HEK293T (cell line): ENCODE measurements around the gene C11orf58.

Experiments
- CTCF ChIA-PET: fragments of 350-600 bp; formaldehyde crosslinking; extraction: SDS; loops from one replicate; lab custom pipeline; 2021; ENCODE audit warnings: antibody characterized with exemption, inconsistent platforms; lab: Yijun Ruan, JAX
- POLR2A ChIA-PET: fragments of 350-600 bp; formaldehyde crosslinking; extraction: SDS; loops from one replicate; lab custom pipeline; 2020; ENCODE audit warnings: antibody characterized with exemption, inconsistent platforms; lab: Yijun Ruan, JAX
- DNase-seq: peaks from one replicate; pipeline ENCODE4 v3.0.0; 2012; ENCODE audit warnings: mixed read lengths; ENCODE audit errors: extremely low spot score
- ARNT ChIP-seq: fragments of 450-650 bp; IDR thresholded peaks from 2 replicates; pipeline ENCODE4 v1.6.1; 2017; ENCODE audit warnings: mild to moderate bottlenecking
- BHLHE40 ChIP-seq: fragments of 450-650 bp; IDR thresholded peaks from 2 replicates; pipeline ENCODE4 v1.6.1; 2016; ENCODE audit warnings: mild to moderate bottlenecking, moderate library complexity, borderline replicate concordance
- CTBP1 ChIP-seq: fragments of 450-650 bp; IDR thresholded peaks from 2 replicates; pipeline ENCODE4 v1.6.1; 2016; ENCODE audit warnings: borderline replicate concordance
- ELF4 ChIP-seq: fragments of 450-650 bp; IDR thresholded peaks from 2 replicates; pipeline ENCODE4 v1.6.1; 2017; ENCODE audit warnings: antibody characterized with exemption
- FOXA1 ChIP-seq: fragments of 450-650 bp; IDR thresholded peaks from 2 replicates; pipeline ENCODE4 v1.6.1; 2016; ENCODE audit warnings: mild to moderate bottlenecking
- FOXK2 ChIP-seq: fragments of 450-650 bp; IDR thresholded peaks from 2 replicates; pipeline ENCODE4 v1.6.1; 2016; ENCODE audit warnings: mild to moderate bottlenecking
- FOXM1 ChIP-seq: fragments of 450-650 bp; IDR thresholded peaks from 2 replicates; pipeline ENCODE4 v1.6.1; 2017; ENCODE audit warnings: mild to moderate bottlenecking, borderline replicate concordance
- HDGF ChIP-seq: fragments of 450-650 bp; IDR thresholded peaks from 2 replicates; pipeline ENCODE4 v1.6.1; 2017; ENCODE audit warnings: antibody characterized with exemption, borderline replicate concordance
- L3MBTL2 ChIP-seq: fragments of 450-650 bp; conservative IDR thresholded peaks from 2 replicates; pipeline ENCODE4 v1.6.1; 2016; ENCODE audit warnings: mild to moderate bottlenecking
- LEF1 ChIP-seq: fragments of 450-650 bp; IDR thresholded peaks from 2 replicates; pipeline ENCODE4 v1.6.1; 2017; ENCODE audit warnings: mild to moderate bottlenecking, borderline replicate concordance
- NFRKB ChIP-seq: fragments of 450-650 bp; IDR thresholded peaks from 2 replicates; pipeline ENCODE4 v1.6.1; 2016; ENCODE audit warnings: mild to moderate bottlenecking, moderate library complexity
- PKNOX1 ChIP-seq: fragments of 450-650 bp; IDR thresholded peaks from 2 replicates; pipeline ENCODE4 v1.6.1; 2016
- SP1 ChIP-seq: fragments of 450-650 bp; IDR thresholded peaks from 2 replicates; pipeline ENCODE4 v1.6.1; 2017
- SUZ12 ChIP-seq: fragments of 450-650 bp; IDR thresholded peaks from 2 replicates; pipeline ENCODE4 v1.6.1; 2016; ENCODE audit warnings: mild to moderate bottlenecking
- TARDBP ChIP-seq: fragments of 450-650 bp; IDR thresholded peaks from 2 replicates; pipeline ENCODE4 v1.6.1; 2016
- ZNF384 ChIP-seq: fragments of 450-650 bp; IDR thresholded peaks from 2 replicates; pipeline ENCODE4 v1.6.1; 2016

C11orf58 gene

DNA sequence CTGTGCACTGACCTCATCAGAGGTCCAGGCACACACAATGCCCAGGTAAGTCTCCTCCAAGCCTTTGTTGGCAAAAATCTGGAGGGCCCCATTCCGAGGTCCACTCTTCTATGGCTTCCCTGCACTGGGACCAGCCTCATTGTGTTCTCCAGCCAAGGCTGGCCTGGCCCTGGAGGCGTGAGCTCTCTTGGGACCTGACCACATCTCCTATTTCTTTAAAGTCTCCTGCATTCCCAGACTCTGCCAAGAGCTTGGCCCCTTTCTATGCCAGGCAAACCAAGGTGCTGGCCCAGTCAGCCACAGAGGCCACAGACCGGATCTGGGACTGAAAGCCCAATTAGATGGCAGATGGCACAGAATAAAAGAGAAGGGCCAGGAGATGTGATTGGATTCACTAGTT is 55.1 kb downstream of the C11orf58 start:
- POLR2A ChIA-PET, result no interaction called here
- no peak for DNase-seq
- CTCF ChIA-PET, result interaction anchor here (0.5 kb wide), 1 partner anchor 142 kb away, joined by 3 read pairs; no protein-coding TSS in a partner anchor
- TF ChIP-seq ARNT (no peak), CTBP1 (no peak), SUZ12 (no peak), LEF1 (no peak), FOXM1 (no peak), L3MBTL2 (no peak), ELF4 (no peak), ZNF384 (no peak), HDGF (no peak), PKNOX1 (no peak), TARDBP (no peak), SP1 (no peak), BHLHE40 (no peak), FOXK2 (no peak), NFRKB (no peak), FOXA1 (no peak)

GRCh38 chr11:16794047-16794818 is 55.8 kb downstream of the C11orf58 start:
- no peak for DNase-seq
- CTCF ChIA-PET, result interaction anchor here (0.5 to 0.6 kb wide), 2 partner anchors 9 to 142 kb away, joined by 3 read pairs; no protein-coding TSS in a partner anchor
- POLR2A ChIA-PET, result no interaction called here
- TF ChIP-seq L3MBTL2, result no peak
- no peak for TF ChIP-seq NFRKB
- no peak for TF ChIP-seq FOXM1
- TF ChIP-seq ELF4, result no peak

- POLR2A ChIA-PET, result no interaction called here
- no peak for TF ChIP-seq ARNT
- TF ChIP-seq LEF1, result no peak
- TF ChIP-seq SP1, result no peak
- no peak for TF ChIP-seq FOXK2
- TF ChIP-seq TARDBP, result no peak
- no peak for TF ChIP-seq PKNOX1
- TF ChIP-seq L3MBTL2, result no peak
- TF ChIP-seq NFRKB, result no peak
- no peak for TF ChIP-seq FOXA1
- no peak for TF ChIP-seq BHLHE40
- no peak for TF ChIP-seq SUZ12
- TF ChIP-seq CTBP1, result no peak
- TF ChIP-seq ZNF384, result no peak
- TF ChIP-seq FOXM1, result no peak
- TF ChIP-seq HDGF, result no peak
- TF ChIP-seq ELF4, result no peak
- CTCF ChIA-PET, result no interaction called here
- DNase-seq, result no peak
Observed at GRCh38 chr11:16795146-16795545, 56.7 kb downstream of the C11orf58 start.

DNA sequence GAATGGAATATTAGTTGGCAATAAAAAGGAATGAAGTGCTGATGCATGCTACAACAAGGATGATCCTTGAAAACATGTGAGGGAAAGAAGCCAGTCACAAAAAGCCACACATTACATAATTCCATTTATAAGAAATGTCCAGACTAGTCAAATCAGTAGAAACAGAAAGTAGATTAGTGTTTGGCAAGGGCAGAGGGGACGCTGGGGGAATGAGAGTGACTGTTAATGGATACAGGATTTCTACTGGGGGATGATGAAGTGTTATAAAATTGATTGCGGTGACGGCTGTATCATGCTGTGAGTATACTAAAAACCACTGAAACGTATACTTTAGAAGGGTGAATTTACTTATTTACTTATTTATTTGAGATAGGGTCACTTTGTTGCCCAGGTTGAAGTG is 57.9 kb downstream of the C11orf58 start:
- CTCF ChIA-PET, result no interaction called here
- TF ChIP-seq BHLHE40 (no peak), ZNF384 (no peak), FOXK2 (no peak), PKNOX1 (no peak), FOXM1 (no peak), SUZ12 (no peak)
- POLR2A ChIA-PET, result no interaction called here
- no peak for DNase-seq

DNA sequence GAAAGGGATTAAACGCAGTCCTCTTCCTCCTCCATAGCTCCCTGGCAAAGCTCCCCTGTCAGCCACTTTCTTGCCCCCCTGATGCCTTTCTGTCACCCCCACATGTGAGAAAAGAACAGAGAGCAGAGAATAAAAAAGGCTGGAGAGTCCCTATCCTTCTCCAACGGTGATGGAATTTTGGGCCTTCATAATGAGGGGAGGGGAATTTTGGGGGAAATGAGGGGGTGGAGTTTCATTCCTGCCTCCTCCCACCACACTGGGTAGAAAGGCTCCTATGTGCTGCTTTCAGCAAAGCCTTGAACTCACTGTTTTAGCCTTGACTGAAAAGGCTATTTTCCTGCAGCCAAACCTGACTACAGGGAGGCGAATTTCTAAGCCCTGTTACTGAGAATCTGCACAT is 59.3 kb downstream of the C11orf58 start:
- ChIA-PET CTCF (no interaction called here), POLR2A (interaction anchor here (1.0 kb wide), 1 partner anchor 13 kb away, joined by 3 read pairs; no protein-coding TSS in a partner anchor)
- TF ChIP-seq NFRKB, result no peak
- TF ChIP-seq L3MBTL2, result no peak
- no peak for TF ChIP-seq FOXK2
- no peak for TF ChIP-seq PKNOX1
- no peak for DNase-seq

DNA sequence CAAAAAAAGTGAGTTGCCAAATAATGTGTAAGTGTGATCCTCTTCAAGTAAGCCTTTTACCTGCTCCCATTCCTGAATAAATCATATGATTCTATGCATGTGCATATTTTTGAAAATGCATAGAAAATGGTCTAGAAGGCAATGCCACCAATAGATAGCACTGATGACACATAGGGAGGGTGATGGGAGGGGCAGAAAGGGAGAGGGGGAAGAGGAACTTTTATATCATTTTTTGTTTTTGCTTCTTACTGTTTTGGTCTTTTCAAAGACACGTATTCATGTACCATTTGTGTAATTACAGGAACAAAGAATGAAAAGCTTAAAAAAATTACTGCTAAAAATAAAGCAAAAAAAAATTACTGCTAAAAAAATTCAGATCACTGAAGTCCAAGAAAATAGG is 60.8 kb downstream of the C11orf58 start:
- ChIA-PET CTCF (no interaction called here), POLR2A (no interaction called here)
- TF ChIP-seq LEF1 (no peak), L3MBTL2 (no peak), BHLHE40 (no peak), FOXM1 (no peak), ARNT (no peak), SP1 (no peak), ZNF384 (no peak), SUZ12 (no peak), HDGF (no peak), NFRKB (no peak), CTBP1 (no peak), ELF4 (no peak), PKNOX1 (no peak), FOXK2 (no peak), FOXA1 (no peak), TARDBP (no peak)
- no peak for DNase-seq
